DND-41 (cell line): ENCODE data around the gene USP35.

Source experiments
- ATAC-seq: fragments of 200-7000 bp; cut with Tn5 transposase; 3 replicates; pipeline ENCODE4 v1.9.1; 2021; ENCODE audit warnings: low read depth; ENCODE audit not compliant: insufficient read depth
- DNase-seq: peaks from one replicate; pipeline ENCODE4 v3.0.0-alpha.2; 2020
- H2AFZ ChIP-seq: 2 replicates; pipeline ENCODE4 v1.6.0; 2012; ENCODE audit warnings: low read depth, low read length
- H3K27ac ChIP-seq: 2 replicates; pipeline ENCODE4 v1.5.1; 2012; ENCODE audit warnings: low read length, inconsistent platforms
- H3K27me3 ChIP-seq: fragments of 200-600 bp; sonication (generic); 2 replicates; pipeline ENCODE4 v1.6.0; 2012; ENCODE audit warnings: low read length, mild to moderate bottlenecking, inconsistent platforms; ENCODE audit not compliant: insufficient read depth, poor library complexity
- H3K36me3 ChIP-seq: 2 replicates; pipeline ENCODE4 v1.5.1; 2012; ENCODE audit warnings: low read length, inconsistent platforms; ENCODE audit not compliant: insufficient read depth
- H3K4me1 ChIP-seq: 2 replicates; pipeline ENCODE4 v1.5.1; 2012; ENCODE audit warnings: mild to moderate bottlenecking, low read length; ENCODE audit not compliant: insufficient read depth
- H3K4me2 ChIP-seq: 2 replicates; pipeline ENCODE4 v1.6.0; 2012; ENCODE audit warnings: mild to moderate bottlenecking, moderate library complexity, low read length, inconsistent platforms; ENCODE audit not compliant: insufficient read depth
- H3K4me3 ChIP-seq, 2 experiments: fragments of 200-600 bp in 1 of 2; shearing (Covaris generic) in 1 of 2; 2 replicates each; pipeline ENCODE4 v1.5.1; 2012 to 2016; ENCODE audit warnings: inconsistent platforms in 2 of 2, low read length in 2 of 2, mild to moderate bottlenecking in 2 of 2, low read depth in 1 of 2, moderate library complexity in 1 of 2
- H3K79me2 ChIP-seq: 2 replicates; pipeline ENCODE4 v1.6.0; 2012; ENCODE audit warnings: low read length, inconsistent platforms; ENCODE audit not compliant: insufficient read depth
- H3K9ac ChIP-seq: 2 replicates; pipeline ENCODE4 v1.6.0; 2012; ENCODE audit warnings: low read depth, mild to moderate bottlenecking, inconsistent platforms, low read length, moderate library complexity
- H3K9me3 ChIP-seq: 2 replicates; pipeline ENCODE4 v1.5.1; 2012; ENCODE audit warnings: low read length, moderate library complexity, mild to moderate bottlenecking, inconsistent platforms; ENCODE audit not compliant: insufficient read depth, severe bottlenecking
- H4K20me1 ChIP-seq: 2 replicates; pipeline ENCODE4 v1.6.0; 2012; ENCODE audit warnings: low read length; ENCODE audit not compliant: insufficient read depth
- CTCF ChIP-seq: IDR thresholded peaks from 2 replicates; pipeline ENCODE4 v1.5.1; 2012; ENCODE audit warnings: borderline replicate concordance, low read length, moderate library complexity, mild to moderate bottlenecking; ENCODE audit not compliant: poor library complexity, severe bottlenecking; ENCODE audit errors: extremely low read depth
- EZH2 ChIP-seq: IDR thresholded peaks from 3 replicates; pipeline ENCODE4 v1.6.1; 2012; ENCODE audit warnings: borderline replicate concordance, low read depth, mild to moderate bottlenecking, moderate library complexity, low read length, inconsistent platforms; ENCODE audit not compliant: severe bottlenecking

USP35 gene

GRCh38 chr11:78190374-78190773 is 1.7 kb downstream of the USP35 start:
- ATAC-seq = no peak
- TF ChIP-seq CTCF (no peak), EZH2 (no peak)
- 0 out of 2 replicates have a peak, but pooled peaks cover 4% of the 10 kb centered on the region for H4K20me1 ChIP-seq
- DNase-seq = no peak
- H3K9ac ChIP-seq = peak overlapping the region; percentile 87
- H3K4me3 ChIP-seq = peak overlapping the region in 1 of 2 experiments; percentile 94; a peak in 1 of 4 replicates
- peak overlapping the region; percentile 91 for H3K4me2 ChIP-seq
- H3K27me3 ChIP-seq = no peaks in the 10 kb centered on the region
- peaks cover 60% of the 10 kb centered on the region for H3K79me2 ChIP-seq
- H3K36me3 ChIP-seq = peaks cover 3% of the 10 kb centered on the region; the same call in 1 of the 2 replicates
- no peaks in the 10 kb centered on the region for H3K9me3 ChIP-seq
- H2AFZ ChIP-seq = no peak overlapping the region
- peak overlapping the region; percentile 73; the same call in 1 of the 2 replicates for H3K27ac ChIP-seq
- H3K4me1 ChIP-seq = peaks cover 50% of the 10 kb centered on the region

GRCh38 chr11:78190871-78191538 is 2.3 kb downstream of the USP35 start:
- no peaks in the 10 kb centered on the region for H3K9me3 ChIP-seq
- peaks cover 50% of the 10 kb centered on the region for H3K4me1 ChIP-seq
- H3K9ac ChIP-seq = peak overlapping the region; percentile 87; the same call in 1 of the 2 replicates
- 0 out of 2 replicates have a peak, but pooled peaks cover 4% of the 10 kb centered on the region for H4K20me1 ChIP-seq
- peak overlapping the region; percentile 73; the same call in 1 of the 2 replicates for H3K27ac ChIP-seq
- ATAC-seq = no peak
- no peak overlapping the region for H2AFZ ChIP-seq
- no peak for DNase-seq
- peak overlapping the region; percentile 91 for H3K4me2 ChIP-seq
- peaks cover 66% of the 10 kb centered on the region for H3K79me2 ChIP-seq
- 0 out of 4 replicates have a peak overlapping the region, but pooled peaks of 1 of the 2 experiments have one; percentile 94 for H3K4me3 ChIP-seq
- no peak for TF ChIP-seq EZH2
- TF ChIP-seq CTCF = no peak
- no peaks in the 10 kb centered on the region for H3K27me3 ChIP-seq
- peaks cover 7% of the 10 kb centered on the region; the same call in 1 of the 2 replicates for H3K36me3 ChIP-seq

GRCh38 chr11:78192223-78192719 is 3.6 kb downstream of the USP35 start:
- ATAC-seq (no peak), DNase-seq (no peak)
- Histone ChIP-seq H3K4me3 (no peak overlapping the region), H2AFZ (no peak overlapping the region), H3K9ac (no peak overlapping the region; the same call in 1 of the 2 replicates), H3K4me1 (peaks cover 45% of the 10 kb centered on the region), H3K27me3 (no peaks in the 10 kb centered on the region), H3K79me2 (peaks cover 67% of the 10 kb centered on the region), H3K4me2 (0 out of 2 replicates have a peak overlapping the region, but pooled peaks have one; percentile 10), H3K9me3 (no peaks in the 10 kb centered on the region), H4K20me1 (0 out of 2 replicates have a peak, but pooled peaks cover 4% of the 10 kb centered on the region), H3K27ac (peak overlapping the region; percentile 34; the same call in 1 of the 2 replicates), H3K36me3 (peaks cover 7% of the 10 kb centered on the region; the same call in 1 of the 2 replicates)
- TF ChIP-seq EZH2 (no peak), CTCF (no peak)
